ENCODE results near the gene TLCD5.
A peak's percentile ranks its signal among the peaks of the same experiment; 100 is the strongest.

- TF ChIP-seq, protein P1, sequence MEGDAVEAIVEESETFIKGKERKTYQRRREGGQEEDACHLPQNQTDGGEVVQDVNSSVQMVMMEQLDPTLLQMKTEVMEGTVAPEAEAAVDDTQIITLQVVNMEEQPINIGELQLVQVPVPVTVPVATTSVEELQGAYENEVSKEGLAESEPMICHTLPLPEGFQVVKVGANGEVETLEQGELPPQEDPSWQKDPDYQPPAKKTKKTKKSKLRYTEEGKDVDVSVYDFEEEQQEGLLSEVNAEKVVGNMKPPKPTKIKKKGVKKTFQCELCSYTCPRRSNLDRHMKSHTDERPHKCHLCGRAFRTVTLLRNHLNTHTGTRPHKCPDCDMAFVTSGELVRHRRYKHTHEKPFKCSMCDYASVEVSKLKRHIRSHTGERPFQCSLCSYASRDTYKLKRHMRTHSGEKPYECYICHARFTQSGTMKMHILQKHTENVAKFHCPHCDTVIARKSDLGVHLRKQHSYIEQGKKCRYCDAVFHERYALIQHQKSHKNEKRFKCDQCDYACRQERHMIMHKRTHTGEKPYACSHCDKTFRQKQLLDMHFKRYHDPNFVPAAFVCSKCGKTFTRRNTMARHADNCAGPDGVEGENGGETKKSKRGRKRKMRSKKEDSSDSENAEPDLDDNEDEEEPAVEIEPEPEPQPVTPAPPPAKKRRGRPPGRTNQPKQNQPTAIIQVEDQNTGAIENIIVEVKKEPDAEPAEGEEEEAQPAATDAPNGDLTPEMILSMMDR (IDR thresholded peaks at IDR 0.05) = peak; percentile 42 to 68 (median 54)
- TF ChIP-seq EP300 (IDR thresholded peaks at IDR 0.05) (peak; percentile 74), POLR2A (IDR thresholded peaks at IDR 0.05) (peak; percentile 50)
Observed at GRCh38 chr11:120334894-120335462, 9.9 kb downstream of the TLCD5 start.
